ENCODE measurements around the gene SFRP5.

SFRP5 gene

GRCh38 chr10:97765201-97765600 is 6.6 kb downstream of the SFRP5 start:
- no peak for DNase-seq (ENCODE audit: low read depth)

GRCh38 chr10:97764519-97764931 is 7.3 kb downstream of the SFRP5 start:
- no peak for DNase-seq (ENCODE audit: low read depth)

GRCh38 chr10:97763947-97764346 is 7.9 kb downstream of the SFRP5 start:
- no peak for DNase-seq (ENCODE audit: low read depth)

GRCh38 chr10:97763411-97763810 is 8.4 kb downstream of the SFRP5 start:
- DNase-seq (ENCODE audit: low read depth) = no peak

- DNase-seq (ENCODE audit: low read depth) = no peak
Measured at GRCh38 chr10:97762816-97763215, 9.0 kb downstream of the SFRP5 start.

- no peak for DNase-seq (ENCODE audit: low read depth)
Measured at GRCh38 chr10:97762056-97762455, 9.7 kb downstream of the SFRP5 start.

GRCh38 chr10:97761331-97761865 is 10.4 kb downstream of the SFRP5 start:
- DNase-seq (ENCODE audit: low read depth) = no peak

DNA sequence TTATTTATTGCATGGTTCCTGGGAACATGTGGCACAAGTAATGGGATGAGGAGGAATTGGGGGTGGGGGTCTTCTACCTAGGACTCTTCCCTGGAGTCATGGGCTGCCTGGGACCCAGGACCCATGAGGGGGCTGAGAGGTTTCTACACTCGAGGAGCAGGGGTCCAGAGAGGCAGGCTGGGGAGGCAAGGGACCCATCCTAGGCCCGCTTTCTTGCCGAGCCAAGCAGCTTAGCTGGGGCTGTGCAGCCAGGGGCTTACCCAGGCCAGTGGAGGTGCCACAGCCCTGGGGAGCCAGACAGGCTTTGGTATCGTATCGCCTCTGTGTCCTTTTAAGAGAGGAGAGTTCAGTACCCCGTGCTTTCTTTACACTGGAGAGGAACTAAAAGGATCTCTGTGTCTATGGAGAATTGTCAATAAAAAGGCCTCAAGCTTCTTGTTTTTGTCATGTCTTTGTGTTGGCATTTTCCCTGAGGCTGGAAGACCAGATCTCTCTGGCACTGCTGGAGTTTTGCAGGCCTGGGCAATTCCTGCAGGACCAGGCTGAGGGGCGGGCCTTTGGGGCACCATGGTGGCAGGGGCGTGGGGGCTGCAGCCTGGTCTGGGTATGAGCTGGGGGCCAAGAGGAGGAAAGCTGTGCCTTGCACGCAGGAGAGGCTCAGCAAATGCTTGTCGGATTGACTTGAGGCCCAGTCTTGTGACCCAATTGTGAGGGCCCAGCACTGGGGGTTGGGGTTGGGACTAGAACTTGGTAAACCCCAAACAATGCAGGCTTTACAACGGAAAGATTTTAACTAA is 11.1 kb downstream of the SFRP5 start:
- DNase-seq (ENCODE audit: low read depth) = no peak

DNA sequence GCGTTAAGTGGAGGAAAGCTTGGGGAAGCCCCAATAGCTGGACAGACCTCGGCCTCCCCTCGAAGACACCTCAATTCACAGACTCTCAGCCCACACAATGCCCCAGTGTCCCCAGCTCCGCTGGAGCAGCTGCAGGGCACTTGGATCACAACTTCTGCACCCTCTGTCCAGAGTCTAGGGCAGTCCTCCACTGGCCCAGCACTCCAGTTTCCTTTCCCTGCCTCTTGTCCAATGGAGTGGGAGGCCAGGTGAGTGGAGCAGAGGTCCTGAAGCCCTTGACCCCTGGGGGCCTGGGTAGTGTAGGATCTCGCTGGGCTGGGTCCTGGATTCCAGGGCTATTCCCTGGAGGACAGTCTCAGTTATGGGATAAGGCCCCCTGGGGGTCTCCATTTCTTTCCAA is 11.9 kb downstream of the SFRP5 start:
- no peak for DNase-seq (ENCODE audit: low read depth)

- DNase-seq (ENCODE audit: low read depth) = peak; percentile 17
Measured at GRCh38 chr10:97759158-97759887, 12.5 kb downstream of the SFRP5 start.

DNA sequence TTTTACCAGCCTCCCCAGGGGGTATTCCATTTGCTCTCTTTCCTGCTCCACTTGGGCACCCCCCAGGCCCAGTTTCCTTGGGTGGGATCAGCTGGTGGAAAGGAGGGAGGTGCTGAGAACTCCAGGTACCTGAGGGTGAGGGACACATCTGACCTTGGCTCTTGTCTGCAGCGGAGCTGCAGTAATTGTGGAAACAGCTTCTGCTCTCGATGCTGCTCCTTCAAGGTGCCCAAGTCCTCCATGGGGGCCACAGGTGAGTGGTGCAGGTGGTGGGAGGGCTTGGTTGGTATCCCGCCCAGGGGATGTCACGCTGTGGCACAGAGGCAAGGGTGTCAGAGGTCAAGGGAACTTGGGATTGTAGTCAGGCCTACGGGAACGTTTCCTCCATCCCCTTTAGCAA is 14.3 kb downstream of the SFRP5 start:
- no peak for DNase-seq (ENCODE audit: low read depth)

DNA sequence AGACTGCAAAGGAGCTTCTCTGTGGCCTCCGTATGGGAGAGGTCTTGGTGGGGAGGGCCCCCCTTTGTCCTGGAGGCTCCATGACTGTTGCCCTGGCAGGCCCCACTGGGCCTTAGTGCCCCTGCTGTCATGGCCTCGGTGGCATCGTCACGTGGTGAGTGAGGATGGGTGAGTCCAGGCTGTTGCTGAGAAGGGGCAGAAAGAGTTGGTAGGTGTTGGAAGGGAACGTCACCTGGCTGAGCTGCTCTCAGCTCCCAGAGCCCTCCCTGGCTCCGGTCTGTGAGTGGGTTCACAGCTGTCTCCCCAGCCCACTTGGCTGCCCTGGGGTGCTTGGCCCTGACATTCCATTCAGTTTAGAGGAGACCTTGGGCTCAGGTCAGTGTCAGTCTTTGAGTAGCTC is 16.1 kb downstream of the SFRP5 start:
- no peak for DNase-seq (ENCODE audit: low read depth)

- DNase-seq (ENCODE audit: low read depth) = no peak
Measured at GRCh38 chr10:97754726-97755125, 17.1 kb downstream of the SFRP5 start.

GRCh38 chr10:97752956-97753355 is 18.8 kb downstream of the SFRP5 start:
- DNase-seq (ENCODE audit: low read depth) = no peak

GRCh38 chr10:97748116-97748515 is 23.7 kb downstream of the SFRP5 start:
- no peak for DNase-seq (ENCODE audit: low read depth)

DNA sequence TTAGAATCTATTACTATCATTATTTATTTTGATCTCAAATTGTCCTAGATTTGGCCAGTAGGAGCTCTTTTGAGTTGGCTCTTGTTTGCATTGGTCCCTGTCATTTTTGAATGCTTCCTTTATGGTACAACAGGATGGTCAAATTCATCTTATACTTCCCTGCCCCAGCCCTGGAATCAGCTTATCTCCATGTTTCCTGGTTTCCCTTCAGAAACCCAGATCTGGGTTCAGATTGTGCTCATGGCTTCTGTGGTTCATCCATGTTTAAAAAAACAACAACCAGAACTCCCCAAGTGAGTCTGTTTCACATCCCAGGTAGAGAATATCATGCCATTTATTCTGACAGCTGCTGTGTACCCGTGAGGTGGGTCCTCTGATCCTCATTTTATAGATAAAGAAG is 24.2 kb downstream of the SFRP5 start:
- DNase-seq (ENCODE audit: low read depth) = no peak

GRCh38 chr10:97744405-97745035 is 27.3 kb downstream of the SFRP5 start:
- no peak for DNase-seq (ENCODE audit: low read depth)

- DNase-seq (ENCODE audit: low read depth) = no peak
Measured at GRCh38 chr10:97743169-97743943, 28.4 kb downstream of the SFRP5 start.

- no peak for DNase-seq (ENCODE audit: low read depth)
Measured at GRCh38 chr10:97740613-97741012, 31.2 kb downstream of the SFRP5 start.

- DNase-seq (ENCODE audit: low read depth) = no peak
Measured at GRCh38 chr10:97738616-97739015, 33.2 kb downstream of the SFRP5 start.

DNA sequence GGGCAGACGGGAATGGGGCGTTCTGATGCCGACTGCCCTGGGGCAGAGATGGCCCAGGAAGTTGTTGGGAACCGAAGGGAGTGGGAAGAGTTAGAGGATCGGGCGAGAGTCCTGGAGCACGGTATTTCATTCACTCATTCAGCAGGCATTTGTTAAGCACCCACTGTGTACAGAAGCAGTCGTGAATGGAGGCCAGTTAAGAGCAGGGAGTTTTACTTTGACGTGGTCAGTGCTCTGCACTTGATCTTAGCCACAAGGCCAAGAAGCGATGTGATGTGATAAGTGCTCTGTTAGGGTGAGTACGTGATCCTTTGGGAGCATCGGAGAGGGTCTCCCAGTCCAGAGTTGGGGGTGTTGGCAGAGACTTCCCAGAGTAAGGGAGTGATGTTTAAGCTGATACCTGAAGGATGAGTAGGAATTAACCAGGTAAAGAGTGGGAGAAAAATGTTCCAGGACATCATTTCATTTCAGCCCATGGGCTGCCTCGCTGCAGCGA is 34.0 kb downstream of the SFRP5 start:
- no peak for DNase-seq (ENCODE audit: low read depth)
